COLO668 (cell line): Measurements from ENCODE around the gene LPCAT2.

Source experiments
- DNase-seq: peaks from one replicate; lab custom pipeline; 2025; ENCODE audit not compliant: unreplicated experiment; lab: John Stamatoyannopoulos, UW

LPCAT2 gene, protein sequence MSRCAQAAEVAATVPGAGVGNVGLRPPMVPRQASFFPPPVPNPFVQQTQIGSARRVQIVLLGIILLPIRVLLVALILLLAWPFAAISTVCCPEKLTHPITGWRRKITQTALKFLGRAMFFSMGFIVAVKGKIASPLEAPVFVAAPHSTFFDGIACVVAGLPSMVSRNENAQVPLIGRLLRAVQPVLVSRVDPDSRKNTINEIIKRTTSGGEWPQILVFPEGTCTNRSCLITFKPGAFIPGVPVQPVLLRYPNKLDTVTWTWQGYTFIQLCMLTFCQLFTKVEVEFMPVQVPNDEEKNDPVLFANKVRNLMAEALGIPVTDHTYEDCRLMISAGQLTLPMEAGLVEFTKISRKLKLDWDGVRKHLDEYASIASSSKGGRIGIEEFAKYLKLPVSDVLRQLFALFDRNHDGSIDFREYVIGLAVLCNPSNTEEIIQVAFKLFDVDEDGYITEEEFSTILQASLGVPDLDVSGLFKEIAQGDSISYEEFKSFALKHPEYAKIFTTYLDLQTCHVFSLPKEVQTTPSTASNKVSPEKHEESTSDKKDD

DNA sequence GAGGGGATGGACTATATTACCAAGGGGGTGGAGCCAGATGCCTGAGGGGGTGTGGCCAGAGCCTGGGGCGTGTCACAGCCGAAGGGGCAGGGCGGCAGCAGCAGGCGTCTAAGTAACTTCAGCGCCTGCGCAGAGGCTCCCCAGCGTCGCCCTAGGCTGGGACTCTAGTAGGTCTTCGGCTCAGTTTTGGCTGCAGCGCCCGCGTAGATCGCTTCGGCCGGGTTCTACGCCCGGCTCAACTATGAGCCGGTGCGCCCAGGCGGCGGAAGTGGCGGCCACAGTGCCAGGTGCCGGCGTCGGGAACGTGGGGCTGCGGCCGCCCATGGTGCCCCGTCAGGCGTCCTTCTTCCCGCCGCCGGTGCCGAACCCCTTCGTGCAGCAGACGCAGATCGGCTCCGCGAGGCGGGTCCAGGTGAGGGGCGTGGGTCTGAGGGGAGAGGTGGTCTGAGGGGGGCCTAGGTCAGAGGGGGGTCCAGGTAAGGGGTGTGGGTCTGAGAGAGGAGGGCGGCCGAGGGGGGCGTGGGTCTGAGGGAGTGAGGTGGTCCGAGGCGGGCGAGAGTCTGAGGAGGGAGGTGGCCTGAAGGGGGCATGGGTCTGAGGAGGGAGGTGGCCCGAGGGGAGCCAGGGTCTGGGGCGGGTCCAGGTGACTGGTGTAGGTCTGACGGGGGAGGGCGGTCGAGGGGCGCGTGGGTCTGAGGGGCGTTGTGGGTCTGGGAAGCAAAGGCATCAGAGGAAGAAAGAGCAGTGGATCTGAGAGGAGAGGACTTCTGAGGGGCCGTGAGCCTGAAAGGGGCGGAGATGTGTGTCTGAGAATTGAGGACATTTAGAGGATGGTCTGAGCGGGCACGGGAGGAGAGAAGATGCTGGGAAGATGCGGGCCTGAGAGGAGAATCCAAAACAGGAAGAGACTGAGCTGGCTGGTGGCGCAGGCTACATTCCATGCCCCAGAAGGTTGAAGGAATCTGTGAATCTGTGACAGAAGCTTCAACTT lies at the start of gene LPCAT2:
LPCAT2 (plus strand) TSS at position 132 of the 991 bp plus-strand sequence; CDS start at position 242, 110 bp downstream.
- DNase-seq = no peak

DNA sequence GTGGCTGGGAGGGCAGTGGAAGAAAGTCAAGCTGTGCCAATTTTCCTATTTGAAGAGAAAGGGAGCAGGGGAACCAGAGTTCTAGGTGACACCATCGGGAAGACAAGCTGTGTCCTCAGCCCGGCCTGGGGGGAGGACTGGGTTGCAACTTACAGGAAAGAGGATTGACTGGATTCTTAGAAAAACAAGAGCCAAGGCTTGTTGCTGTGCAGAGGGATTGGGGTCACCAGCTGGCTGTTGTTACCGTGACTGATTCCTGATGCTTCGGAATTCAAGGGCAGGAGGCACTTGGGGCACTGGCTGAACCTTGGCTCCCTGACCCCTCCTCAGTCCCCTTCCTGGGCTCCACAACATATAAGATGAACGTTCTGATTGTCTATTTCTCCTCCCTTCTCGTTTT lies 46.6 kb upstream of the LPCAT2 start:
- DNase-seq = no peak

DNA sequence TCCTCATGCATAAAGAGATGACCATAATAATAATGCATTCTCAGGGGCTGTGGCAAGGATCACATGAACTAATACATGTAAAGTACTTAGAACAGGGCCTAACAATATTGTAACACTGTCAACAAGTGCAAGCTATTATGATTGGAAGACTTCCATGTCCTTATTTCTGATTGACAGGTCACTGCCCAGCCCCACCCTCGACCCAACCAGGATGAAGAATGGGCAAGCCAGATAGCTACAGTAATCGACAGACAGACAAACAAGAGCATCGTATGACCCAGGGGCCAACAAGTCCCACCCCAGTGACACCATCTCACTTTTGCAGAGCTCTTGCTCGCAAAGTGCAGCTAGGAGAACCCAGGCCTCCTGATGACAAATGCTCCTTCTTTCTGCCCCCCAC lies 44.5 kb upstream of the LPCAT2 start:
- no peak for DNase-seq

DNA sequence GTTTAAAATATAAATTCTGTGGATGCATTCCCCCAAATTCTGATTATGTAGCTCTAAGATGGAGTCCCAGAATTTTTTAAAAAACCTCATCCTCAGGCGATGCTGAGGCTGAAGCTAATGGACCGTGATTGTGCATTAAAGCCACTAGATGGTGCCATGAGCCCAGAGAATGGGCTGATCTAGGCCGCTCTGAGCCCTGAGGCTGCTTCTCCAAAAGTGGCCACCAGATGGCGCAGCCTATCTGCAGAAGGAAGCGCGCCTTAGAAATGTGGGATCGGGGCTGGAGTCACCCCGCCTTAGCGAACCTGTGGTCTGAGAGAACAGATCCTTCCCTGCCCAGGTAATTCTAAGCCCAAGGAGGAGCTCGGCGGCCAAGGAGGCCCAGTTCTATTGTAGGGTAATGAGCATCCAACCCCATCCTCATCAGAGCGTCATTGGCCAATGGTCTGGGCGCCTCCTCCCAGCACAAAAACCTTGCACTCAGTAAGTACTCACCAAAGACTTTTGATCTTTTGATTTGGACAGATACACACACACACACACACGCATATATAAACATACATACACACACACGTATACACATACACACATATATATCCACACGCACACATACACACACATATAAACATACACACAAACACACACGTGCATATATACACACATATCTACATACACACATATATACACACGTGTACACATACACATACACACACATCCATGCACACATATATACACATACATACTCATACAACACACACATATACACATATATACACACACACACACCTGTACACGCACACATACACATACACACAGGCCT lies 43.6 kb upstream of the LPCAT2 start:
- DNase-seq = peak; percentile 79

DNA sequence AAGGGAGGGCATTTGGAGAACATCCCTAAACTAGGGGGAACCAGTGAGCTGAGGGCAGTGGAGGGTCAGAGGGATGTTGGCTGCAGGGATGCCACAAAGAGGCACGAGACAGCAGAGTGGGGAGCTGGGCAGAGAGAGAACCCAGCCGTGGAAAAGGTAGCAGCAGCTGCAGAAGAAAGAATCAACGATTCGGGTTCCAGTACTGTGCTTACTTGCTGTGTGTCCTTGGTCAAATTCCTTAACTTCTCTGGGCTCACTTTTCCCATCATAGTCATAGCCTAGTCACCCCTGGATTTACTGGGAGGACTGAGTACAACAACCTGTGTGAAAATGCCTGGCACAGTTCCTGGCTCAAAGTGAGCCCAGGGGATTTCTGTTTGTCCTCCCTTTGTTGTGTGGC lies 42.7 kb upstream of the LPCAT2 start:
- DNase-seq = no peak

DNA sequence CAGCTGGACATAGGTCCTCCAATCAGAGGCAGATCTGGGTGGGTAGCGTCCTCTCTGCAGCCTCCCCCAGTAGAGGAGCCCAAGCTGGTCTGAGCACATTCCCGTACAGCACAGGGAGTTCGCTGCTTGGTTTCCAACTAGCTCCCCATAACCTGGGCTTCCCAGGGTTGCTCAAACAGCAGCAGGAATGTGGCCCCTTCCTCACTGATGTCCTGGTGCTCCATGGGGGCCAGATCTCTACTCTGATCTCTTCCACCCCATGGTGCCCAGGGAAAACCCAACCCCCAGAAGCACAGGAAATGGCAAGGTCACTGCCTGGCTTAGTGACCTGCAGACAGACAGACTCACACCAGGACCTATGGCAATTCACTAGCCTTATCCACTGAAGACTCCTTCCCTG lies 41.0 kb upstream of the LPCAT2 start:
- no peak for DNase-seq

DNA sequence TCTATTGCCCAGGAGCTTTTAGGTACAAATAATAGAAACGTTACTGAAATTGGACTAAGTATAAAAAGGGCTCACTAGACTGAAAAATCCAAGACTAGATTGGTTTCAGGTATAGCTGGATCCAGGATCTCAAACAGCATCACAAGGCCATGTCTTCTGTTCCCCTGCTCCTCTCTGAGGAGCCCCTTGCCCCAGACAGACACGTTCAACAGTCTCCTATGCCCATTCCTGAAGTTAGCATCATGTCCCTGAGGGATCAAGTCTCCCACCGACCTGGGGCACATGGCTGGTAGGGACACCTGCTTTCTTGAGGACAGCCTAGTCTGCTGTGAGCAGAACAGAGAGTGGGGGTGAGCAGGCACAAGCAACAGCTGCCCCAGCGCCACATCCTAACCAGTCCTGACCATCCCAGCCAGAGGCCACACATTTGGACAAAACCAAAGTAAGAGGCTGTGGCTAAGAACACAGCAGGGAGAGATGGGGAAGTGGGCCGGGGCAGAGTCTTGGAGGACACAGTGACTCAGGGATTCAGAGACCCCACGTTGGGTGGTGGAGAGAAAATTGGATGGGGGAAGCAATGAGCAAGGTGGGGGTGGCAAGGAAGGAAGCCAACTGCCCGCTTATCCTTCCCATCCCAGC lies 40.4 kb upstream of the LPCAT2 start:
- DNase-seq = no peak

DNA sequence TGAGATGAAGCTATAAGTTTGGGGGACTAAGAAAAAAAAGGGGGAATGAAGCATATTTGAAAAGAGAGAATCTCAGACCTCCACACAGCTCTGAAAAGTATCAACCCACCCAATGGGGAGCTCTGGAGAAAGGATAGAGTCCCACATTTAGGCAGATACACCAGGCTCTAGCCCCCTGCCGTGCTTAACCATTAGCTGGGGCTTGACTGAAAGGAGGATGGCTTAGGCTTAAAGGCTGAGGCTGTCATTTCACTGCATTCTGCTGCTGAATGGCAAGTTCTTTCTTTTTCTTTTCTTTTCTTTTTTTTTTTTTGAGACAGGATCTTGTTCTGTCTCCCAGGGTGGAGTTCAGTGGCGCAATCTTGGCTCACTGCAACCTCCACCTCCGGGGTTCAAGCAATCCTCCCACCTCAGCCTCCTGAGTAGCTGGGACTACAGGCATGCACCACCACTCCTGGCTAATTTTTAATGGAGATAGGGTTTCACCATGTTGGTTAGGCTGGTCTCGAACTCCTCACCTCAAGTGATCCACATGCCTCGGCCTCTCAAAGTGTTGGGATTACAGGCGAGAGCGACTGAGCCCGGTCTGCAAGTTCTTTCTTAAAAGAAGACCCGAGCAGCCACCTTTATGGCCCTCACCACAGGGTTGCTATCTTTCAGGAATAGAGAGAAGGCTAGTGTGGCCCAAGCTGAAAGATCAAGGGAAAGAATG lies 38.9 kb upstream of the LPCAT2 start:
- DNase-seq = no peak

DNA sequence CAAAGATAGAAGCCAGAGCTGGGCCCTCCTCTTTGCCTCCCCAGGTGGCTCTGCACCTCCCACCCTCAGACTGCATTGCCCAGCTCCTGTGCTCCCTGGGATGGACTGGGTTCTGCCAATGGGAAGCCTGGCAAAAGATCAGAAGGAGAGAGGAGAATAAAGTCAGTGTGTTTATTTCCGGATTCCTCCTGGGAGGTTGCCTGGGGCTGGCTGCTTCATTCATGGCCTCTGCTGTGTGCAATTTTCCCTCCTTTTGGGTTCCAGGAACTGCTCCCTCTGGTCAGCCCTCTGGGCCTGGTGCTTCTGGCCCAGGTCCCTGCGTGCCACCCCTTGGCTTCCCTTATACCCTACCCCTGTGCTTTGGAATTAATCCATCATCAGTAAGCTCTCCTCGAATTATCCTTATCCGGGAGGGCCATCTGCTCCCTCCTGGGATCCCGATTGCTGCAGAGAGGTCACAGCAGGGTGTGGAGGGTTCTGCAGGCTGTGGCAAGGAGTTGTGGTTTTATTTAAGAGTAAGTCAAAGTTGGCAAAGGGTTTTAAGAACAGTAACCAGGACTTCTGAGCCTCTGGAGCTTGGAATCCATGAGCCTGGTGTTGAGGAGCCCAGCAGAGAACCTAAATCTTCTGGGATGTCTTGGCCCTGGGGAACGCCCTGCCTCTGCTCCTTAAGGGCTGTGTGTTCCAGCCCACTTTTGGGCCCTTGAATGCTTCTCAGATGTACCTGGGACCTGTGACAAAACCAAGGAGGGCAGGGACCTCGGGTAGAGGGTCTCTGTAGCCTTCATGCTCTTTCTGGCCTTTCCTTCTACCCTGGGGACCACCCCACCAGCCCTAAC lies 38.1 kb upstream of the LPCAT2 start:
- no peak for DNase-seq

DNA sequence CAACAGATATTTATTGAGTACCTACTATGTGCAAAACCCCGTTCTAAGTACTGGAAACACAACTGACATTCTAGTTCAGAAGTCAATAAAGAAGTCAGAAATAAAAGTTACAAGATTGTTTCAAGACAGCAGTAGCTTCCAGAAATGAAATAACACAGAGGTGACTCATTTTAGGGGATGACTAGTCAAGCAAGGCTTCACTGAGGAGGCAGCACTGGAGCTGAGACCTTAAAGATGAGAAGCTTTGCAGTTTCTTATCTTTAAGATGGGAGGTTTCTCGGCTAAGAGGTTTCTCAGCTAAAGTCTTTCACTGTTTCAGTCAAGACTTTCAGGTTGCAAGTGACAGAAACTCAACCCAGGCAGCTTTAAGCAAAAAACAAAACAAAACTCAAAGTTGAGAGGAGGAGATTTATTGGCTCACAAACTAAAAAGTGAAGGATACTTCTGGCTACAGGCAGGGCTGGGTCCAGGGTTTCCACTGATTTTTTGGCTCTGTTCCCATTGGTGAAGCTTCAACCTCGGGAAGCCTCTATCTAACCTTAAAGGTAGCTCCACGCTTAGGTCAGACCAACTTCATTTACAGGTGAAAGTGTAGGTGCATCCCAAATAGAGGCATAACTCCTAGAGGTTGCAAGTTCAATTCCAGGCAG lies 37.3 kb upstream of the LPCAT2 start:
- no peak for DNase-seq

DNA sequence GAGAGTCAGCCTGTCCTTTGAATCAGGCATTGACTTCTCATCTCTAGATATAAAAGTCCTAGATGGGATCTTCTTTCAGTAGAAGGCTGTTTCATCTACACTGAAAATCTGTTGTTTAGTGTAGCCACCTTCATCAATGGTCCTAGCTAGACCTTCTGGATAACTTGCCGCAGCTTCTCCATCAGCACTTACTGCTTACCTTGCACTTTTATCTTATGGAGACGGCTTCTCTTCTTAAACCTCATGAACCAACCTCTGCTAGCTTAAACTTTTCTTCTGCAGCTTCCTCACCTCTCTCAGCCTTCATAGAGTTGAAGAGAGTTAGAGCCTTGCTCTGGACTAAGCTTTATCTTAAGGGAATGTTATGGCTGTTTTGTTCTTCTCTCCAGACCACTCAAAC lies 35.3 kb upstream of the LPCAT2 start:
- no peak for DNase-seq

DNA sequence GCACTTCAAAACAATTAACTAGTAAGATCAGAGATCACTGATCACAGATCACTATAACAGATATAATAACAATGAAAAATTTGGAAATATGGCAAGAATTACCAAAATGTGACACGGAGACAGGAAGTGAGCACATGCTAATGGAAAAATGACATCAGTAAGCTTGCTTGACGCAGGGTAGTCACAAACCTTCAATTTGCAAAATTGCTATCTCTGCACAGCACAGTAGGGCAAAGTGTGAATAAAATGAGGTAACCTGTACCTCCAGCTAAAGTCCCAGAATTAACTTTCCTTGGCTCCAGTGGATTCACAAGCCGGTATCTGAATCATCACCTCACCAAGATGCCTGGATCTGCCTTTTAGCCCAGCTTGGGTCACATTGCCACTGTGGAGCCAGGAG lies 34.1 kb upstream of the LPCAT2 start:
- no peak for DNase-seq

DNA sequence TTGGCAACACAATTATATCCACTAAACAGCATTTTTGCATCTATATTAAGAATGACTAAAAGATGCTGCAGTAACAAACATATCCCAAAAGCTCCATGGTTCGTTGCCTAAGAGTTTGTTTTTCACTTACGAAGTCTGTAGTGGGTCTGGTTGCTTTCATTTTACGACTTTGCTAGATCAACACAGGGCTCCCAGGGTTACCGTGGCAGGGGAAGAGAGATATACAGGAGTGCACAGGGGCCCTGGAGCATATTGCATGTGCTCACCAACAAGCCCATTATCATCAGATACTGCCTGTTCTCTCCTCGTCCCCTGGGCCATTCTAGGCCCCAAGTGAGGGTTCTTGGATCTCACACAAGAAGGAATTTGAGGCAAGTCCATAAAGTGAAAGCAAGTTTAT lies 33.0 kb upstream of the LPCAT2 start:
- no peak for DNase-seq

DNA sequence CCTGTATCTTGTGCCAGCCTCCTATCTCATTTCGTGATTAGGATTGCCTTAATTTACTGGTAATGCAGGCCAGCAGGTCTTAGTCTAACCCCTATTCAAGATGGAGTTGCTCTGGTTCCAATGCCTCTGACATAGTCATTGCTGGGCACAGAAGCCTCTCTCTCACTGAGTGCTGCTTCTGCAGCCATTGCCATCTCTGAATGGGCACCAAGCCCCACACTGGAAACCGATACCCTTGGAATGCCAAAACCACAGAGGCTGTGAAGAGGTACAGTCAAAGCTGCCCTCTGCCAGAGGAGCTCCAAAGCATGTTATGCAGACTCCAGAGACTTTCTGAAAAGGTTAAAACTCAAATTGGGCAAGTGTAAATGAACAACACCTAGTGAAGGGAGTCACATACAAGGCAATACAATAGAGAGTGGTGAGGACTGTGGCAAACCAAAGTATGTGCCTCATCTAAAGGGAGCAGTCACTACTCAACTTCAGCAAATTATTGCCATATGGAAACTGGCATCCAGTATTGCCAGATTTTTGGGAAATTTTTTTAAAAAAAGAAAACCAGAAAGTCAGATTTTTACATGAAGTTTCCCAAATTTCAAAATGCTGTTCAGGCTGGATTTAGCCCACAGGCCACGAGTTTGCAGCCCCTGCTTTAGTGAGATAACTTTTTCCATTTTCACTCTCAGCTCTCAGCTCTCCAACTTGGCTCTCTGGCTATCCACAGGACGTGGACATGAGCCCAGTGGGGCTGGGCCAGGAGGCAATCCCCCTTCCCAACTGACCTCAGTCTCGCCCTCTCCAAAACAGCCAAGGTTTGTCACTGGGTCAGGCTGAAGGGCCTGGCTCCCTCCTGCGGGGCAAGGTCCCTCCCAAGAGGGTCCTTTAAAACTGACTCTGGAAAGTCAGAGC lies 32.0 kb upstream of the LPCAT2 start:
- DNase-seq = no peak

DNA sequence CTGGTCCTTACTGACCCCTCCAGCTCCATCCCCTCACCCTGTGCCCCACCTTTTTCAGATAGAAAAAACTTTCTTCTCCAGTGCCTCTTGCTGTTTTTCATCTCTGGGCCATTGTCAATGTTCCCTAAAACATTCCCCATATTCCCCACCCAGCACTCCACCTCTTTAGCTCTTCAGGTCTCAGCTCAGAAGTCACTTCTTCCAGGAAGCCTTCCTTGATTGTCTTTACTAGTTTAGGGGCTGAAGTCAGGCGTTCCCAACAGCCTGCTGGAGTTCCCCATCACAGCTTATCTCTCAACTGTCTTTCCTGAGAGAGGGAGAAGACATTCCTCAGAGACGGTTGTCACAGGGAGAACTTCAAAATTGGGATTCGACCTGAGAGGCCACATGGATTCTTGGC lies 31.1 kb upstream of the LPCAT2 start:
- DNase-seq = no peak

DNA sequence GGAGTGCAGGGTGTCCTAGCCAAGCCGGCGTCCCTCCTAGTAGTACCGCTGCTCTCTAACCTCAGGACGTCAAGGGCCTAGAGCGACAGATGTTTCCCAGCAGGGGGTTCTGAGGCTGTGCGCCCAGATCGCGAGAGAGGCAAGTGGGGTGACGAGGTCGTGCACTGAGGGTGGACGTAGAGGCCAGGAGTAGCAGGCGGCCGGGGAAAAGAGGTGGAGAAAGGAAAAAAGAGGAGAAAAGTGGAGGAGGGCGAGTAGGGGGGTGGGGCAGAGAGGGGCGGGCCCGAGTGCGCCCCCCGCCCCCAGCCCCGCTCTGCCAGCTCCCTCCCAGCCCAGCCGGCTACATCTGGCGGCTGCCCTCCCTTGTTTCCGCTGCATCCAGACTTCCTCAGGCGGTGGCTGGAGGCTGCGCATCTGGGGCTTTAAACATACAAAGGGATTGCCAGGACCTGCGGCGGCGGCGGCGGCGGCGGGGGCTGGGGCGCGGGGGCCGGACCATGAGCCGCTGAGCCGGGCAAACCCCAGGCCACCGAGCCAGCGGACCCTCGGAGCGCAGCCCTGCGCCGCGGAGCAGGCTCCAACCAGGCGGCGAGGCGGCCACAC lies 29.9 kb upstream of the LPCAT2 start, which contains the start of gene MMP2:
MMP2 (plus strand) TSS at position 372 of the 603 bp plus-strand sequence. CDS start 282 bp downstream, outside the sequence.
- no peak for DNase-seq
